SU-DHL-6 (cell line): ENCODE data around the gene NMRK2.

Experiments used
- EZH2phosphoT487 ChIP-seq: fragments of 200-600 bp; sonication (generic), shearing (Covaris generic); conservative IDR thresholded peaks from 2 replicates; pipeline ENCODE4 v1.6.1; 2018; ENCODE audit warnings: mild to moderate bottlenecking, antibody characterized with exemption, low read length, moderate library complexity, mixed read lengths
- TF ChIP-seq, protein P1 (sequence below): fragments of 200-600 bp; sonication (generic); IDR thresholded peaks from one replicate; pipeline ENCODE4 v1.5.1; 2017; ENCODE audit warnings: antibody characterized with exemption, mild to moderate bottlenecking, low read length, moderate library complexity; ENCODE audit not compliant: insufficient read depth, poor library complexity, severe bottlenecking

DNA sequence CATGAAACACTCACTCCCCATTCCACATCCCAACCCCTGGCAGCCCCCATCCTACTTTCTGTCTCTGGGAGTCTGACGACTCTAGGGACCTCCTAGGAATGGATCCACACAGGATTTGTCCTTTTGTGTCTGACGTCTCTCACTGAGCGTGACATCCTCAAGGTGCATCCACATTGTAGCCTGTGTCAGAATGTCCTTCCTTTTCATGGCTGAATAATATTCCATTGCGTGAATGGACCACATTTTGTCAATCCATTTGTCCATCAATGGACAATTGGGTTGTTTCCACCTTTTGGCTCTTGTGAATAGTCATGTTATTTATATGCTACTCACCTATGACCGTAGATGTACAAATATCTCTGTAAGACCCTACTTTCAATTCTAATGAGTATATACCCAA, 16.8 kb upstream of the NMRK2 start:
- TF ChIP-seq, protein P1, sequence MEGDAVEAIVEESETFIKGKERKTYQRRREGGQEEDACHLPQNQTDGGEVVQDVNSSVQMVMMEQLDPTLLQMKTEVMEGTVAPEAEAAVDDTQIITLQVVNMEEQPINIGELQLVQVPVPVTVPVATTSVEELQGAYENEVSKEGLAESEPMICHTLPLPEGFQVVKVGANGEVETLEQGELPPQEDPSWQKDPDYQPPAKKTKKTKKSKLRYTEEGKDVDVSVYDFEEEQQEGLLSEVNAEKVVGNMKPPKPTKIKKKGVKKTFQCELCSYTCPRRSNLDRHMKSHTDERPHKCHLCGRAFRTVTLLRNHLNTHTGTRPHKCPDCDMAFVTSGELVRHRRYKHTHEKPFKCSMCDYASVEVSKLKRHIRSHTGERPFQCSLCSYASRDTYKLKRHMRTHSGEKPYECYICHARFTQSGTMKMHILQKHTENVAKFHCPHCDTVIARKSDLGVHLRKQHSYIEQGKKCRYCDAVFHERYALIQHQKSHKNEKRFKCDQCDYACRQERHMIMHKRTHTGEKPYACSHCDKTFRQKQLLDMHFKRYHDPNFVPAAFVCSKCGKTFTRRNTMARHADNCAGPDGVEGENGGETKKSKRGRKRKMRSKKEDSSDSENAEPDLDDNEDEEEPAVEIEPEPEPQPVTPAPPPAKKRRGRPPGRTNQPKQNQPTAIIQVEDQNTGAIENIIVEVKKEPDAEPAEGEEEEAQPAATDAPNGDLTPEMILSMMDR: no peak
- no peak for TF ChIP-seq EZH2phosphoT487
